Measurements from ENCODE around the gene USP49. TPM values are rescaled to one million over a fixed set of nuclear protein-coding genes. Genes with fewer than 3 reads are reported as not detected.
"Not testable (repeated sequence)": the region's sequence is repeated elsewhere in the genome, so short reads cannot be mapped to it uniquely, and the experiment has no call there.

Gene USP49
- total RNA-seq: 7.1 and 7.3 TPM in 2 replicates

DNA sequence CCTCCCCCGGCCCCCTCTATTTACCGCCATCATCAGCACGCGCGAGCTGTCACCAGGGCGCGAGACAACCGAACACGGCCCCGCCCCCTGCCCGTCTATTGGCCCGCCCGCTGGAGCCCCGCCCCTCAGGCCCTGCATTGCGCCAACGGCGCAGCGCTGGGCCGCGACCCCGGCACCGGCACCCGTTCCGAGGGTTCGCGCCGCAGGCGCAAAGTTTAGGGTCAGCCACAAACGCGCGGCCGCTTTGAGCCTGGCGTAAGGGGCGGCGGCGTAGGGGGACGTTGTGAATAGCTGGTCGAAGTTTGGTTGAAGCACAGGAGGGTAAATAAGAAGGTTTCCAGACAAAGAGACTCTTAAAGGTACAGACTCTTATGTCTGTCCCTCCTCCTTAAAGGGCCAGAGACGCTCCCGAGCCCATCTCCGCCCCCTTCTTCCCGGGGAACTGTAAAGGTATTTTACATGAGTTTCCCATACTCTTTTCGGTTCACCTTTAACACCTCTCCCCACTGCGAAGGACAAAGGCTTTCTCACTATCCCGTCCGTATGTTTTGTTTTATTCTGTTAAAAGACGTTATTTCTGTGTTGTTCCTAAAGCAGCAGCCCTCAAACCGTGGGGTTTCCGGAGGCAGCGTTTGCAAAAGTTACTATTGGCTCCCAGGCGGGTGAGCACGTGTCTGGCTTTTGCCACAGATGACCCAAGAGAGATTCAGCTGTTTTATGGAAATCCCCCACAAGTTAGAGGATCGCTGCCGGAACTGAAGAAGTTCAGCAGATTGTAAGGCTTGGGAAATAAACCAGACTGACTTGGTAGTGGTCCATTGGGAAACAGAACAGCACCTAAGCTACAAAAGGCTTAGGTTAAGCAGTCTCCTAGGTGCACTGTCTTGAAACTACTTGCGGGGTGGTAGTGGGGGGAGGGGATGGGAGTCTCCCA is at the start of gene USP49:
USP49 (minus strand) TSS at position 76 of the 934 bp plus-strand sequence. CDS start 88,392 bp downstream, outside the sequence.
- intact Hi-C loops (cut with micrococcal nuclease): loop anchor here (1.0 to 2.0 kb wide), 6 partner anchors 26 to 161 kb away; partner anchors contain the start of genes BYSL, MED20, TFEB and TOMM6

DNA sequence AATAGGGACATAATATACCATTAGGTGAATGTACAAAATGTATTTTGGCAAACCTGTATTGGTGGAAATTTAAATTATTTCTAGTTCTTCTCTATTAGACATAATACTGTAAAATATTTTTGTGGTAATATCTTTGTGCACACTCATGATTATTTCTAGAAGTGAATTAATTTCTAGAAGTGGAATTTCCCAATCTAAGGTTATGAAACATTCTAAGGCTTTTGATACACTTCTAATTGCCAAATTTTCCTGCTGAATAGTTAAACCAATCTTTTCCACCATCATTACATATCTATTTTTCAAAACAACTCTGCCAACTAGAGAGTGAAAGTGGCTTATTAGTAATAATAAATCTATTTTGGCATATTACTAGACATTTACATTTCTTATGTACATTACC is 48.3 kb upstream of the USP49 start:
- intact Hi-C loops (cut with micrococcal nuclease): no loop called here

DNA sequence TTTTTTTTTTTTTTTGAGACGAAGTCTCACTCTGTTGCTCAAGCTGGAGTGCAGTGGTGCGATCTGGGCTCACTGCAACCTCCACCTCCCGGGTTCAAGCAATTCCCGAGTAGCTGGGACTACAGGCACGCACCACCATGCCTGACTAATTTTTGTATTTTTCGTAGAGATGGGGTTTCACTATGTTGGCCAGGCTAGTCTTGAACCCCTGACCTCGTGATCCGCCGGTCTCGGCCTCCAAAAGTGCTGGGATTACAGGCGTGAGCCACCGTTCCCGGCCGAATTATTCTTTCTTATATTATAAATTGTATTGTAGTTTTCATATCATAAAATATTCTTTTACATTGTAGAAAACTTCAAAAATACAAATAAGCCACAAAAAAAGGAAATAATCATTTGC is 47.7 kb upstream of the USP49 start:
- intact Hi-C loops (cut with micrococcal nuclease): not testable (repeated sequence)

DNA sequence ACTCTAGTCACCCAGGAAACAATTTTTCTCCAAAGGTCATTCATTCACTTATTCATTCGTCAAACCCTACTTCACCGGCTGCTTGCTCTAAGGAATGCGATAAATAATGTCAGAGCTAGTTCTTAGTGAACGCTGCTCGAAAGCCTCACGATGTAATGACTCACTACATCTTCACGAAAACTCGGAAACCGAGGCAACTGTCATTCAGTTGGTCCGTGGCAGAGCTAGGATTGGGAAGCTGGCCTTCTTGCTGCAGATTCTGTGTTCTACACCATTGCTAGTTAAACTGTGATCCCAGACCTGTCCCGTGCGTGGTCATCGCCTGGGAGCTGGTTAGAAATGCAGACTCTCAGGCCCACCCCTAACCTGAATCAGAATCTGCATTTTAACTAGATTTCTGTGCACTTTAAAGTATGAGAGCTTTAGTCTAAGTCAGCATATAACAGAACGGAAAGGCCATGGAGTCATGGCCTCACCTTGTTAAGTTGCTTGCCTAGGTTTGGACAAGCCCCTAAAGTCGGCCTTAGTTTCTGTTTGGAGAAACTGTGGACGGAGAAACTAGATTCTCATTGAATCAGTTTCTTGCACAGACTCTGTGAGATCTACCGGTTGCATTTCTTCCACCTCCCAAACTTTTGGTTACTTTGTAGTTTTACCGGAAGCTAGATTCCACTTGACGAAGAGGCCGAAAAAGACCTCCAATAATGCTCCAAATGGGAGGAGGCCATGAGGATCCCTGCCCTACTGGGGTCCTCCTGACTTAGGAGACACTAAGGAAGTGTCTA is 47.1 kb upstream of the USP49 start:
- intact Hi-C loops (cut with micrococcal nuclease): no loop called here

DNA sequence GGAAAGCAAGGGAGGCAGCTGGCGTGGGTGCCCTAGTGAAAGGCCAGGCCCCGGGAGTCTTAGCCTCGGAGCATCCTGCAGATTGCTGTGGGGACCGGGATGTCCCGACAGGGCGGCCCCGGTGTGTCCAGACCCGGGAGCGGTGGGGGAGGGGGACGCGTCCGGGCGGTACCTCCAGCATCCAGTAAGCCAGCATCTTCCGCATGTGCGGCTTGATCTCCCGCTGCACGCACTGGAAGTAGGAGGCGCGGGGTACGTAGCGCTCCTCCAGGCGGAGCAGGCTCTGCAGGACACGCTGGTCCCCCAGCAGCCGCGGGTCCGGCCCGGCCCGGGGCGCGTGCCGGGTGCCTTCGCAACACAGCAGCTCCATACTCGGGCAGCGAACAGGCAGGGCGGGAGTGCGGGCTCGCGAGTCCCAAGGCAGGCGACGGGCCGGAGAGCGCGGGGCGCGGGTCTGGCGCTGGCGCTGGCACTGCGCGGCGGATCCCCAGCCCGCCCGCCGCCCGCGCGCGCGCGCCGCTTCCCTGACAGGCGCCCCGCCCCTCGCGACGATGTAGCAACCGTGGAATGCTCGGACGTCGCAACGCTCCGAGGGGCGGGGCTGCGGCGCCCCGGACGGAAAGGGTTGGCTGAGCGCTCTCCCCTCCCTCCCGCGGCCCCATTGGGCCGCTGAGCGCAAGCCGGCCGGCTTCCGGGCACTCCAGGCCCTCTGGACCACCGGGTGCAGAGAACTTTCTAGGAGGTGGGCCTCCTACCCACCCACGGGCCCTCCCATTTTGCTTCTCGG is 46.3 kb upstream of the USP49 start, which contains the start of gene CCND3:
CCND3 (minus strand) TSS at position 529 of the 787 bp plus-strand sequence; CDS start at position 370, 159 bp downstream.
- intact Hi-C loops (cut with micrococcal nuclease): loop anchor here (1.0 kb wide), 1 partner anchor 20 kb away; the partner anchor contains the start of genes BYSL and MED20

DNA sequence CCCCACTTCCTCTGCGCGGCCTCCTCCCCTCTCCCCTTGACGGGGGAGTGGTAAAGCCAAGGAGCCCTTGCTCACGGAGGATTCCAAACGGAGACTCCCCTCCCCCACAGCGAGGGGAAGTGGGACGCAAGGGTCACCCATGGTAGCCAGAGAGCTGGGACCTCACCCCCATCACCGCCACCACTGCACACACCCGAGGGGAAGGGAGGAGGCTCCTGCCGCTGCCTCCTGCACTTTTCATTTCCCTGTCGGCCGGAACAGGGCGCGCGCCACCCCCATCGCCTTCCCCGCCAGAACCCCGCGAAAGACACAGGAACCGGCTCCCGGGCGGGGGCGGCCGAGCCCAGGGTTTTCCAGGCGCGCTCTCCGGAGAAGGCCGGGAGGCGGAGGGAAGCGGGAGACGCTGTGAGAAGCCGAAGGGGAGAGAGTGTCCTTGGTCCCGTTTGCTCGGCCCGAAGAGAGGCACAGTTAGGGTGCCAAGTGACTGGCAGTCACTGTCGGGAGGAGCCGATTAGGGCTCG is 45.6 kb upstream of the USP49 start:
- intact Hi-C loops (cut with micrococcal nuclease): loop anchor here (1.0 kb wide), 2 partner anchors 20 to 98 kb away; partner anchors contain the start of genes BYSL and MED20

DNA sequence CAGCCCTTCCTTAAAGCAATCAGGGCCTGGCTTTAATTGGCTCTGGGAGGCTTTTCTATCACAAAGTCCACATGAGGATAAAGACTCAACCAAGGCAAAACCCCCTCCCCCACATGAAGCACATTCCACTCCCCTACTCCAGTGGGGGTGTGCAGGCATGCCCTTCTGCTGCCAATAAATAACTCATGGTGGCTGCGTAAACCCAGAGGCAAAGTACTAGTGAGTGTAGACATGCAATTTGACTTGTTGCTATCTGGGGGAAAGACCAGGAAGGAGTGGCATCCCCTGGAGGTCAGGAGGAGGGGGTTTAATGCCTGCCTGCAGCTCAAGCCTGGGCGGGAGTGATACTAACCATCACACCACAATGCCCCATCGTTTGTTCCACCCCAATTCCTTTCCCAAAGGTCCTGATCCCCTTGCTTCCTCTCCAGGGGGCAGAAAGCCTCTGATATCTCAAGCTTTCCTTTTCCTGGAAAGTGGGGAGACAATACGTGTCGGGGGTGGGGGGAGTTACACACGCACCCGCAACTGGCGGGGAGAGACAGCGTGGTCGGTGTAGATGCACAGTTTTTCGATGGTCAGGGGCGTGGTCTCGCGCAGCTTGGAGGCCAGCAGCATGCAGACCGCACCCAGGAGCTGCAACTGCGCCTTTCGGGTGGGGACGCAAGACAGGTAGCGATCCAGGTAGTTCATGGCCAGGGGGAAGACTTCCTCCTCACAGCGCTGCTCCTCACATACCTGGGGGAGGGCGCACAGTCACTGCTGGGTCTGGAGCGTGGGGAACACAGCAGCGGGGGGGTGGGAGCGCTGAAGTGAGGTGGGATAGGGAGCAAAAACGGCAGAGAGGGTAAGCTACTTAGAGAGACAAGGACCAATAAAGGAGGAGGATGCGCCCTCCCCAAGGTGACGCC is 44.9 kb upstream of the USP49 start:
- intact Hi-C loops (cut with micrococcal nuclease): loop anchor here (1.0 to 10.0 kb wide), 4 partner anchors 82 to 868 kb away; partner anchors contain the start of genes NFYA, OARD1 and UBR2

DNA sequence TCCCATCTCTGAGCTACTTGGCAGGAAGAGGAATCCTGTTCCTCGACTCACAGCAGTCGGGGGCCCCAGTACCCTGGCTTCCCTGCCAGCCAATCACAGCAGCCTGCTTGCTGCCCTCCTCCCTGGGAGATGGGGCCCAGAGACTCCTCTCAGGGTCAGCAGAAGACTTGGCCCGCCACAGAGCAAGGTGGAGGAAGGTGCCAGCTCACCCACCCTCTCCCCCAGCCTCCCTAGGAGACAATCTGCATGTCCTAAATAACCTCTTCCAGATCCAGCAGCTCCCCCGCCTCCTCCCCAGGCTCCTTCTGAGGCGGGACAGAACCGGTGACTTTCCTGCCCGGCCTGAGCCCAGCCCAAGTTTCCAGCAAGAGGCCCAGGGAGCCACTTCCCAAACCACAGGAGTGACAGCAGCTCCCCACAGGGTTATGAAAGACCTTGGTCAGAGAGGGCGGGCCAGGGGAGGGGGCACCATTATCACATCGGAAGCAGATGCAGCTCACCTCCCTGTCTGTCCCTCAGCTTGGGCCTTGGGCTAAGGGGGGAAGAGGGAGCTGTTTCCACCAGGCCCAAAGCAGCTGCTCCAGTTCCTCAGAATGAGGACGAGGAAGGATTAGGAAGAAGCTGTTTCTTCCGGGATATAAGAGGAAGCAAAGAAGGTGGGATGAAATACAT is 44.1 kb upstream of the USP49 start:
- intact Hi-C loops (cut with micrococcal nuclease): loop anchor here (5.0 to 10.0 kb wide), 3 partner anchors 83 to 867 kb away; partner anchors contain the start of genes NFYA, OARD1 and UBR2

DNA sequence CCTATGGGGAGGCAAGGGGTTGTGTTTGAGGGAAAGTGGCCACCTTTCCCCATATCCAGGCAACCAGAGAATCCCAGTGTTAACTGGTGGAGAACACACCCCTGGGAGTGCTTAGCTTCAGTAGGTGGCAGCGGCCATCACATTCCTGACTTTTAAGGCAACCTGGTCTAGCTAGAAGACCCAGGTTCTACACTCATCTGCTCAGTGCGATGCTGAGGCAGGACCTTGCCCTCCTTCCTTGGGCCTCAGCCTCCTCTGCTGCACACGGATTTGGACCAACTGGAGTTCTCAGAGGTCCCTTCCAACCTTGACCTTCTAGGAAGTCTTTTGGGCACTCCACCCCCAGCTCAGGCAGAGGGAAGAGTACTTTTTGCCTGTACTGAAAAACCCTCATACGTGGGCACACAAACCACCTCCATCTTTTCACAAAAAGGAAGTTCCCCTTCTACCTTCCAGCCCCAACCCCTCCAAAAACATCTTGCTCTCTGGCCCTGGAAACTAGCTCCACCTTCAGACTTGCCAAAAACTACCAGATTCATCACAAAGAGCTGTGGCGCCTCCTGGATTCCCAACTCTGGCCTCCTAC is 43.5 kb upstream of the USP49 start:
- intact Hi-C loops (cut with micrococcal nuclease): loop anchor here (5.0 to 10.0 kb wide), 3 partner anchors 84 to 866 kb away; partner anchors contain the start of genes NFYA, OARD1 and UBR2

DNA sequence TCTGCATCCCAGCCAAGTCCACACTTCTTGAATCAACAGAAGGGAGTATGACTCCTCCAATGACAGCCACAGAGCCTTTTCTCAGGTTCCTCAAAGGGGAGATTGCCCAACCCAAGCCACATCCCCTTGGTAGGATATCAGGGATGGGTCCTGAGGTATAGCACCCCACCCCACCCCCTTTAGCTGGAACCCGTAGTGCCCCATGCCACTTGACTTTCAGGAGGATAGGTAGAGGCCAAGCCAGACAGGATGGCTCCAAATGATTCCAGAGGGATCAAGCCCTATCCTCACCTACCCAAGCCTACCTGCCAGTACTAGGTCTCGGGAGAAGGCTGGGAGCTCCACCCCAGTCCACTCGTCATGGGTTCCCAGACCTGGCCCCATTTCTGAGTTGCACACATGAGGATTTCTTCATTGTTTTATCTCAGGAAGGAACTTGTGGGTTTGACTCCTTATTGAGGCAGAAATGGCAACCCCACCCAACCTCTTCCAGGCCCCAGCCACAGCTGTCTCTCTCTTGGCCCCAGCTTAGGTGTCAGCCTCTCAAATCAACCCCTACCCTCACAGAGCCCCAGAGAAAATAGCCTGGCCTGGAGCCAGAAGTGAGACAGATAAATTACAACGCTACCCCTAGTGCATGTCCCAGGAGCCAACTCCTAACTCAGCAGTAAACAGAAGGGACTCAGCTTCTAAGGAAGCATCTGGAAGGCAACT is 42.8 kb upstream of the USP49 start:
- intact Hi-C loops (cut with micrococcal nuclease): loop anchor here (2.0 to 10.0 kb wide), 4 partner anchors 84 to 866 kb away; partner anchors contain the start of genes NFYA, OARD1, TOMM6 and UBR2

DNA sequence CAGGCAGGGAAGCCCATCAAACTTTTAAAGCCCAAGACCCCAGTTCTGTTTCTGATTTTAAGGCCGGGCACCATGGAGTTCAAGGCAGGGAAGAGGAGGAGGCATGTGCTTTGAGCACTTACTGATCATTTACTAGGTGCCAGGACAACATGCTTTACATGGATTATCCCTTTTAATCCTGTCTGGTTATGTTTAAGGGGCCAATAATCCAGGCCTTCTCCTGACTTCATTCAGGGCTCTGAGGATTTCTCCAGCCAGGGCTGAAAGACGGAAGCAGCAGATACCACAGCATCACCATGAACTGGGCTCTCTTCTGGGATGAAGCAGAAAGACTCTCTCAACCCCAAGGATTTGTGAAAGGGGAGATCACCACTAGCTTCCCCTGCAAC is 42.3 kb upstream of the USP49 start:
- intact Hi-C loops (cut with micrococcal nuclease): loop anchor here (2.0 to 10.0 kb wide), 4 partner anchors 85 to 865 kb away; partner anchors contain the start of genes NFYA, OARD1, TOMM6 and UBR2

DNA sequence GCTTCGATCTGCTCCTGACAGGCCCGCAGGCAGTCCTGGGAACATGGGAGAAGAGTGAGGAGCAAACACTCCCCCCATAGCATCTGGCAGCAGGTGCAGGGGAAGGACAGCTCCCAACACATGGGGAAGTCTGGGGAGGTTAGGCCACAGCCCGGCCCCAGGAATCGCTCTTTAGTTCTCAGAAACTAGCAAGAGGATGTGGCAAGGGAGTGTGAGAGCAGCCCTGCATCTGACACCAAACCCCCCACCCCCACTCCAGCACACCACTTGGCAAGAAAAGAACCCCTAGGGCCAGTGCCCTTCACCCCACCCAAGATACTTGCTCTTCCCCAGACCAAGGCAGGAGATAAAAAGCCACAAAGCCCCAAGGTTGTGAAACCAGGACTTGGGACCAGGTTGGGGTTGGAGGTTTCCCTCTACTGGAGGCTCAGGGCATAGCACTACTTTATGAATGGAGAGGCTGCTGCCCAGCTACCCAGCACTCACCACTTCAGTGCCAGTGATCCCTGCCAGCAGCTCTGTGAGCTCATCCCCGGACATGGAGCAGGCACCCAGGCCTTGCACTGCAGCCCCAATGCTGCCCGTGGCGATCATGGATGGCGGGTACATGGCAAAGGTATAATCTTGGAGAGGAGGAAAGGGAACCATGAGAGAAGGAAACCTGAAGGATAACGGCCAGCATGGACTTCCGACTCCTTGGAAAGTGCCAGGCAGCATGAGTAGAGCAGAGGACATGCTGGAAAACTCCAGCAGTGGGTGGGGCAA is 41.1 kb upstream of the USP49 start:
- intact Hi-C loops (cut with micrococcal nuclease): loop anchor here (1.0 to 10.0 kb wide), 10 partner anchors 15 to 864 kb away; partner anchors contain the start of genes BYSL, MED20, NFYA and OARD1

DNA sequence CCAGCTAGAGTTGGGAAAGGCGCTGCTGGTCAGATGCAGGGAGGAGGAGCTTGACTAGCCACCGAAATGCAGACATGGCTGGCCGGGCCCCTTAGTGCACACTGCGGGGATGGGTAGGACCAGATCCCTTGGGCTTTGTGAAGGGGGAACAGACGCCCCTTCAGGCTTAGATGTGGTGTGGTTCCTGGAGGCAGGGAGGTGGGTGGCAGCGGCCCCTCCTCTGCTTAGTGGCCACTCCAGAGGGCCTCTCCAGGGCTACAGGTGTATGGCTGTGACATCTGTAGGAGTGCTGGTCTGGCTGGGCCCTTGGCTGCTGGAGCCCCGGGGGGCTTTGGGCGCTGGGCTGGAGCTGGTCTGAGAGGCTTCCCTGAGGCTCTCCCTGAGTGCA is 40.5 kb upstream of the USP49 start:
- intact Hi-C loops (cut with micrococcal nuclease): loop anchor here (1.0 to 10.0 kb wide), 10 partner anchors 14 to 863 kb away; partner anchors contain the start of genes BYSL, MED20, NFYA and OARD1

DNA sequence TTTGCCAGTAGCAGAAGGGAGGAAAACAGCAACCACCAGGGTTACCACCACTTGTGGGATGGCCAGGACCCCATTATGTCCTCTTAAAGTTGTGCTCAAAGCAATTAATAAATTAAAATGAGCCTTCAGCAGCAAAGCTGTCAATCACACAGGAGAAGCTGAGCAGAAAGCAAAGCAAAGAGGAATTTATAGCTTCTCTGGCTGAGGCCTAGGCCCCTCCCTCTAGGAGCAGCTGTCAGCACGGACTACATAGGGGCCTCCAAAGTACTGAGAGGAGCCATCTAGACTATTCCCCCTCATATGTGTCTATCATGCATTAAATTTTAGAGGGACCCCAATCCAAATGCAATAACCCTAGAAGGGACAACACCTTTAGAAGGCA is 40.0 kb upstream of the USP49 start:
- intact Hi-C loops (cut with micrococcal nuclease): loop anchor here (5.0 to 10.0 kb wide), 3 partner anchors 87 to 863 kb away; partner anchors contain the start of genes NFYA, OARD1 and UBR2

DNA sequence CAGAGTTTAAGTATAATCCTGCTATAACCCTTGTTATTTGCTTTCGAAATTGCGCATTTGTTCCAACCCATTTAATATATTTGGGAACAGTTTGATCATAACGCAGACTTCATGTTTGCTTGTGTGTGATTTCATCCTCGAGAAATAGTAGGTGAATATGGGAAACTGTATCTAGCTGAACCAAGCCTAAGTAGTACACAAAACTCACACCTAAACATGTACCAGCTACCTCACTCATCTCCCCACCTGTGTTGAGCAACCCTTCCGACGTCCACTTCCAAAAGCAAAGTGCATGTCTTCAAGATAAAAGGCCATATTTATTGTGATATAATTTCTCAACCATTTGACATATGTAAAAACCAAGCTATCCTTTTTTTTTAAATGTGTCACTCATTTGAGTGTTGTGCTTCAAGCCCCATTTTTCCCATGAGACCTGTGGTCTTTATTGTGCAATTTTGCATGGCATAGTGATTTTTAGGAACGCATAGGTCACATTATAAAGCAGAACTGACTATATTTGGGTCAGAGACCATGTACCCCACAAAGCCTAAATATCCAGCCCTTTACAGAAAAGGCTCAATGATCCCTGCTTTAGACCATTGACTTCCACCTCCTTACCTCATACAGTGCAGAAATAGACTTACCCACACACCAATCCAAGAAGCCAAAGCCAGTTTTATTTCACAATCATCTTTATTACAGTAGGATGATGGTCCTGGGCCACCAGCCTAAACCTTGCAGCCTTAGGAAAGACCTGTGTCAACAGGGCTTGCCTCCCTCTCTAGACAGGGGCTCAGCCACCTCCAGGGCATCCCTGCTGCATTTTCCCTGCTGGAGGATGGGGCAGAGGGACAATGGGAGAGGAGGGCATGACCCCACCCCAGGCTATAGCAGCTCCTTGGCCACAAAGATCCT is 39.4 kb upstream of the USP49 start:
- intact Hi-C loops (cut with micrococcal nuclease): loop anchor here (5.0 to 10.0 kb wide), 3 partner anchors 88 to 862 kb away; partner anchors contain the start of genes NFYA, OARD1 and UBR2
